ENCODE data around the gene COL9A1.
"Not testable (repeated sequence)": the region's sequence is repeated elsewhere in the genome, so short reads cannot be mapped to it uniquely, and the experiment has no call there.

Gene COL9A1

GRCh38 chr6:70310063-70310694 is 7.3 kb upstream of the COL9A1 start:
- DNase-seq (ENCODE audit: low read depth), result peak; percentile 81
- H3K4me3 ChIP-seq (ENCODE audit: low read depth, low read length), result no peak overlapping the region
- TF ChIP-seq CTCF (conservative IDR thresholded peaks at IDR 0.05; ENCODE audit: low read depth, low read length), result peak; percentile 70

- TF ChIP-seq CTCF (conservative IDR thresholded peaks at IDR 0.05; ENCODE audit: low read depth, low read length), result no peak
- no peak overlapping the region for H3K4me3 ChIP-seq (ENCODE audit: low read depth, low read length)
- DNase-seq (ENCODE audit: low read depth), result peak; percentile 2
Measured at GRCh38 chr6:70309243-70309642, 6.4 kb upstream of the COL9A1 start.

GRCh38 chr6:70308142-70308541 is 5.3 kb upstream of the COL9A1 start:
- H3K4me3 ChIP-seq (ENCODE audit: low read depth, low read length); DNase-seq (ENCODE audit: low read depth): not testable (repeated sequence)
- TF ChIP-seq CTCF (conservative IDR thresholded peaks at IDR 0.05; ENCODE audit: low read depth, low read length), result peak; percentile 13

- no peak for TF ChIP-seq CTCF (conservative IDR thresholded peaks at IDR 0.05; ENCODE audit: low read depth, low read length)
- no peak for DNase-seq (ENCODE audit: low read depth)
- H3K4me3 ChIP-seq (ENCODE audit: low read depth, low read length), result no peak overlapping the region
Measured at GRCh38 chr6:70307008-70307407, 4.1 kb upstream of the COL9A1 start.

- no peak overlapping the region for H3K4me3 ChIP-seq (ENCODE audit: low read depth, low read length)
- no peak for TF ChIP-seq CTCF (conservative IDR thresholded peaks at IDR 0.05; ENCODE audit: low read depth, low read length)
- no peak for DNase-seq (ENCODE audit: low read depth)
Measured at GRCh38 chr6:70304616-70305015, 1.7 kb upstream of the COL9A1 start.

GRCh38 chr6:70299456-70299855 is 3.4 kb downstream of the COL9A1 start:
- TF ChIP-seq CTCF (conservative IDR thresholded peaks at IDR 0.05; ENCODE audit: low read depth, low read length), result no peak
- peak; percentile 48 for DNase-seq (ENCODE audit: low read depth)
- H3K4me3 ChIP-seq (ENCODE audit: low read depth, low read length), result no peak overlapping the region

- H3K4me3 ChIP-seq (ENCODE audit: low read depth, low read length), result no peak overlapping the region
- TF ChIP-seq CTCF (conservative IDR thresholded peaks at IDR 0.05; ENCODE audit: low read depth, low read length), result no peak
- DNase-seq (ENCODE audit: low read depth), result no peak
Measured at GRCh38 chr6:70298068-70298467, 4.8 kb downstream of the COL9A1 start.

Measured in choroid plexus epithelial cell (primary cell).